Measurements from ENCODE around the gene FAM124A.

The FAM124A gene

DNA sequence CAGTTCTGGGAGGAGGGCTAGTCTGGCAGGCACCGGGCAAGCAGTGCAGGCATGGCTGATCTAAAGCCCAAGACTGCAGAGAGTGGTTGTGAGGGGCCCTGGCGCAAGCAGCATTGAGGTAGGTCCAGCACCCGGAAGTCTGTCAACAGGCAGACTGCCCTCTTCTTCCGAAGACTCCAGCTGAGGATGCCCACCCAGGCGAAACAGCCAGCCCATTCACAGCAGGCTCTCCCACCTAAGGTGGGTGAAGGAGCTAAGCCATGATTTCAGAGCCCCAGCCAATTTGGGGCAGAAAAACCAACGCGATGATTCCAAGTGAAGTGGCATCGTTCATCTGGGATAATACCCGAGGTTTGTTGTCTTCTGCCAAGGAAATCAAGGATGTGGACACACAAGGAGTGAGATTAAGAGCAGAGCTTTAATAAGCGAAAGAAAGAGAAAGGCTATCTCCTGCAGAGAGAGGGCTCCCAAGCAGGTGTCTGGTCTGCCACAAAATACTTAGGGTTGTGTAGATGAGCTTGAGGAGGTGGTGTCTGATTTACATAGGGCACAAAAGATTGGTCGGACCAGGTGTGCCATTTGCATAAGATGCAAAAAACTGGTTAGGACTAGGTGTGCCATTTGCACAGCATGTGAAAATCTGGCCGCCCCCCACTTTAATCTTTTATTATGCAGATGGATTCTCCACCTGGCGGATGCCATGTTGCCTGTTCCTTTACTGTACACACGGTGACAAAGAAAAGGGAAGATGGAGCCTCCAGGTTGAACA, 22.6 kb downstream of the FAM124A start:
- DNase-seq, result no peak

- no peak for DNase-seq
Measured at GRCh38 chr13:51245583-51245982, 23.4 kb downstream of the FAM124A start.

DNA sequence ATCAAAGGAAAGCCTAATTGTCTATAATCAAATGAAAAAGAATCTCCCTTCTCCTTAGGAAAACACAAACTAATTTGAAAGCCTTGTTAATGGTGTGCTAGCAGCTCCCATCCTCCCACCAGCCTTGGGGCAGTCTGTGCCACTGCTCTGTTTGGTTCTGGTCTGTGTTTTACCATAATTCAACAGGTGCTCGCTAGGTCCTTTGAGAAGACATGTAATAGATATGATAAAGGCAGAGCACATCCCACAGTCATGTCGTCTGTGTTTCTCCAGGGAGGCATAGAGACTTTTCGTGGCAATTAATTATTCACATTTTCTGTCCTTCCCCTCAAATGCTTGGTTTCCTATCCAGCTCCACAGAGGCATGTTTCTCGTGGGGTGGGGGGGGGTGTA, 23.8 kb downstream of the FAM124A start:
- DNase-seq, result no peak

DNA sequence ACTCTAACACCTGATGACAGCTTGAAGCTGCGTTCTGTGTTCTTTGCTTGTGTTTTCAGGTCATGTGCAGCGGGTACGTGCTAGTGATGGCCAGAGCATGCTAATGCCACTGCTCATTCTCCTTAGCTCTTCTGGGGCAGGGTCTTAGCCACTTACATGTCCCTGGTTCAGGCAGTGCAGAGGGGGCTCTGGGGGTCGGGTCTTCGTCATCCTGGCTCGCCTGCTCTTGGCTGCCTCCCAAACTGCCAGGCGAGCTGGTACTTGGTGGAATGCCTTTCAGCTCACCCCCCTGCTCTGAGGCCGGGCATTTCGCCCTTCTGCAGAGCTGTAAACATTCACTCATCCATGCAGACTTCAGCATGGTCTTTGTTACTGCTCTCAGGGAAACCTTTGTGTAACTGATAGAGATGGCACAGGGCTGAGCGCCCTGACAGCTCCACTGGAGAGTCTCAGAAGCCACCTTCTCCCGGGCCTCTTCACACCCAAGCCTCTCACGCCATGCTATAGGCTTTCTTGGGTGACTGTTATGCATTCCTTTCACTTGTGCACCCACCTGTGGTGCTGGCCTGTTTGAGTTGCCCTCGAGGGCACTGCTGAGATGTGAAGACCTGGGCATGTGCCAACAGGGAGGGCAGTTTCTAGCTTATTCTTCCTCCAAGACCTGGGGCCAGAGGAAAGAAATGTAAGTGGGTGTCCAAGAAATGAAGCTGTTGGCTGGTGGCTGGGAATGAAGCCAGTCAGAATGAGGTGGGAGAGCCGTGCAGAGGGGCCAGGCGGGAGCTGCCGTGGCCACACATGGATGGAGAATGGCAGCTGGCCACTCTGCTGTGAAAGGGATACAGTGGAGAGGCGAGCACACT, 24.4 kb downstream of the FAM124A start:
- no peak for DNase-seq

GRCh38 chr13:51249255-51249654, 27.1 kb downstream of the FAM124A start:
- DNase-seq, result no peak

DNA sequence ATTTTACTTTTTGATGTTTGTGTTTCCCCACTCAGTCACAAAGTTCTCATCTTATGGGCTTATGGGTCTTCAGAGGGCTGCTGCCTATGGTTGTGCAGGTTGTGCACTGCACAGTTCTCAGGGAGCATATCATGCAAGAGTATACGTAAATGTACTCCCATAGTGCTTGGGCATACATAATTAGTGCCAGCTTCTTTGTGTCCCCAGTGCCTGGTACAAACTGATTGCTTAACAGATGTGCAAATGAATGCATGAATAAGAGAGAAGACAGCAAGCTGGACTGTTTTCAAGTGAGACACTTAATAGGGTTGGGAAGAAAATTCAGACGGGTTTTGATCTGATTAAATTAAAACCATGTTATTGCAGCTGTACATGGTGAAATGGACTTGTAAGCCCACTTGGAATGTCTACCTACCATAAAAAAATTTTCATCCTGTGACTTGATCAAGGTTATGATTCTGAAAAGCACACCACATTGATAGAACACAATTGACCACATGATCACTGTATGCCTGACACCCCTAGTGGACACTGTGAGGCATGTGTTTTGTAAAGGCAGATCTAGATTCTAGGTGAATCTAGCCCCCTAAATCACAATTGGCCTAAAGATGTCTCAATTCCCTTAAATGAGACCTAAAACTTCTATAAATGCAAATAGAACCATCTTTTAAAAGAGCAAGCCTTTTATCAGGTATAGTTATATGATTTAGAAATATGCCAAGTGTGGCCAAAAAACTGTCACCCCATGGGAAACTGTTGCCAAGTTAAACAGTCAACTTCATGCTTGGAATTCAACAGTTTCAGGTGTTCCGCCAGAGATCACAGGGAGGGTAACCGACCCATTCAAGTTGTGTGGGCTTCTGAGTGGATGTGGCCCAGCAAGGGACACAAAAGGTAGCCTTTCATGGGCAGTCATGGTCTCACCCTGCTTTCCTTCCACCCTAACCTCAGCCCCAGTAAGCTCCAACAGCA, 27.9 kb downstream of the FAM124A start:
- DNase-seq, result no peak

- DNase-seq, result no peak
Measured at GRCh38 chr13:51251480-51251879, 29.3 kb downstream of the FAM124A start.

DNA sequence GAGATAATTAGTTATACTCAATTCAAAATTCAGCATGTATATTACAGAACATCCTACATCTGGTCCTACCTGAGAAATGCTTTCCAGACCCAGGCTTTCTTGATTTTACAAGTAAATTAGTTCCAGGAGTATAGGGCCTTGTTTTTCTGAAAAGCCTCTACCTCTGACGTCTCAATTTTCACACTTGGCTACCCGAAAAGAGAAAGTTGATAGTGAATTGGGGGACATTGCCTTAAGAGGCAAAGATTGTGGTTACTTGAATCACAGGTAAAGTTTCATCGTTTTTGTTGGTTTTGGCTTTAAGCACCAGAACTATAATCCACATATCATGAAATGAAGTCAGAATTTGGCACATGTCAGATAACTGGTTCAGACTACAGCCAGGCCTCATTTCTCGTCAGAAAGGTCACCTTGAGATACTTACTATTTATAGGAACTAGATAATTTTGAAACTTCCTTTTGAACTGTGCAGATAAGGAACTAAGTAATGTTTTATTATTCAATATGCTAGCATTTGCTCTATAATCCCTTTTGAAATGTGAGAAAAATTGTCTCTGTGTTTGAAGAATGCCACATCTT, 30.8 kb downstream of the FAM124A start:
- DNase-seq, result no peak

DNA sequence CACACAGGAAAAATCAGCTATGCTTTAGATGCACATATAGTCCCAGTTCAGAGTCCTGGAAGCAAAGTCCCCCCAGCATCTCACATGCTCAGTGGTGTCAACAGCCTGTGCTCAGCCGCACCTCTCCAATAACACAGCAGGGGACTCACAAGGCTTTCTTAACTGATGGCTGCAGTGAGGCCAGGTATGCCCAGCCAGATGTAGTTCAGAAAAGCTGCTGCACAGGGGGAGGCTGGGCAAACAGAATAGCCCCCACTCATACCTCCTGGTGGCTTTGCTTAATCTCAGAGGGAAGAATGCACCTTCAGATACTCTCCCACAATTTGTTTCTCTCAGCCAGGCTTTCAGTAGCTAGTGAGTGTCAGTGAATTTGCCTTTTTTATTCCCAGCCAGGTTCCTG, 33.4 kb downstream of the FAM124A start:
- no peak for DNase-seq

GRCh38 chr13:51257187-51257586, 35.0 kb downstream of the FAM124A start:
- DNase-seq, result no peak

DNA sequence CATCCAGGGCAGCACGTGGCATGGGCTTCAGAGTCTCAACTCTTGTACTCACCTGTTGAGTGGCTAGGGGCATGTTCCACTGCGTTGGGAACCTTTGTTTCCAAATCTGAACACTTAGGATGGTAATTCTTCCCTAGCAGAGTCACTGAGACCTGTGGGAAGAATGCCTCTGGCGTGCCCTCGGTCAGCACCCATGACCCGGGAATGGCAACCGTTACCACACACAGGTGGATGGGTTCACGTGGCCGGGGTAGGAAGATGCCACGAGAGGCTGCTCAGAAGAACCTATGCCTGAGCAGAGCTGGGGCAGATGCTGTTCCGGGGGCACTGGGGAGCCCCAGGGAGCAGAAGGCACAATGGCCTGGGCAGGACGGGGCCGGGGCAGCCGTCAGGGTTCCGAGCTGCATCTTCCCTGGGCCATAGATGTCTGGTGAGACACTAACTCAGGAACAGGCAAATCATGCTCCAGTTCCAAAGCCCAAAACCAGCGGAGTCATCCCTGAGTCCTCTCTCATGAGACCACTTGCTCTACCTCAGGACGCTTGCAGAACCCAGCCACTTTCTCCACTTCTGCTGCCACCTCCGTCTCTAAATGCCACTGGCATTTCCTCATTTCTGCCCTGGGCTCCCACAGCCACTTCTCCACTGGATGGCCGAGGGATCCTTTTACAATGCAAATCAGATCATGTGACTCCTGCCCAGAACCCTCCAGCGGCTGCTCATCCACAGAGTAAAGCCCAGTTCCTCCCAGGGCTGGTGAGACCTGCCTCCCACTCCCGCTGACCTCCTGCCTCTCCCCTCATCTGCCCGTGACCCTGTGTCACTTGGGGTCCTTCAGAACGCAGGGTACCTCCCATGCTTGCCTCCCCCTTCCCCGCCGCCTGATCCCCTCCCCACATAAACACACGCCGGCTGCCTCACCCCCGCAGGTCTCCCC, 36.7 kb downstream of the FAM124A start:
- no peak for DNase-seq

DNA sequence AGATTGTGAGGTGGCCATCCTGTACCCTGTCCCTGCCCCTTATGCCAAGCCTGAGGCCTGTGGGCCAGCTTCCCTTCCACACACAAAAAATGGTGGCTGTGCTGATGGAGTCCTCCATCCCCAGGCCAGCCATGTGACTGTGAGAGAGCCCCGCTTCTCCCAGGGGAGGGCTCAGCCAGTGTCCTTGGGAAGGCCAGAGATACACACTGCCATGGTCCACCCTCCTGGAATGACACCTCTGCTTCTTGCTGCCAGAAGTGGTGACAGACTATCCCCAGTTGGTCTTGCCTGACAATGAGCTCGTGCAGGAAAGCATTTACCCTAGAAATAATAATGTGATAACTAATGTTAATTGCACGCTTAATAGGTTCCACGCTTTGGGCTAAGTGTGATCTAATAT, 38.0 kb downstream of the FAM124A start:
- DNase-seq, result no peak

DNA sequence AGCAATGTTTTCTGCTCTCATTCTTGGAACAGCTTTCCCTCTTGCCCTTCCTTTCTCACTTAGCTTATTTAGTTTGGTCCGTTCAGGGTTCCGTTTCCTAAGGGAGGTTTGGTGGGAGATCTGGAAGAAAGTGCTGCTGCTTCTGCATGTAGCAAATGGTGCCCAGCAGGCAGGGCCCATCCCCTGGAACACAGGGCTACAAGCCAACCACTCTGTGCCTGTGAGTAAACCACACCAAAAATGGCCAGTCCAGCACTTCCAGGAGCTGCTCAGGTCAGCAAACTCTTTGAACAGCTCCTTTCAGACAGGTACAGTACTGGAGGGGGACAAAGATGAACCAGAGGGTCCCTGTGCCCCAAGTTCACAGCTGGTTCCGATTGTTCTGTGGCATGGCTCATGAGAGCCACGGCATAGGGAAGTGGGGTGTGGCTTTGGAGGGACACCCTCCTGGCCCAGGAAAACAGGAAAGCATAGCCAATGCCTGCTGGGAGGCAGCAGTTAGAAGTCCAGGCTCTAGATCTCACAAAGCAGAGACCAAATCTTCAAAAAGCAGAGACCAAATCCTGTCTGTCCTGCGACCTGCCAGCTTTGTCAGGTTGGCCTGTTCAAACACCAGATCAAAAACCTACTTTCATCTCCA, 39.5 kb downstream of the FAM124A start:
- DNase-seq, result no peak

DNA sequence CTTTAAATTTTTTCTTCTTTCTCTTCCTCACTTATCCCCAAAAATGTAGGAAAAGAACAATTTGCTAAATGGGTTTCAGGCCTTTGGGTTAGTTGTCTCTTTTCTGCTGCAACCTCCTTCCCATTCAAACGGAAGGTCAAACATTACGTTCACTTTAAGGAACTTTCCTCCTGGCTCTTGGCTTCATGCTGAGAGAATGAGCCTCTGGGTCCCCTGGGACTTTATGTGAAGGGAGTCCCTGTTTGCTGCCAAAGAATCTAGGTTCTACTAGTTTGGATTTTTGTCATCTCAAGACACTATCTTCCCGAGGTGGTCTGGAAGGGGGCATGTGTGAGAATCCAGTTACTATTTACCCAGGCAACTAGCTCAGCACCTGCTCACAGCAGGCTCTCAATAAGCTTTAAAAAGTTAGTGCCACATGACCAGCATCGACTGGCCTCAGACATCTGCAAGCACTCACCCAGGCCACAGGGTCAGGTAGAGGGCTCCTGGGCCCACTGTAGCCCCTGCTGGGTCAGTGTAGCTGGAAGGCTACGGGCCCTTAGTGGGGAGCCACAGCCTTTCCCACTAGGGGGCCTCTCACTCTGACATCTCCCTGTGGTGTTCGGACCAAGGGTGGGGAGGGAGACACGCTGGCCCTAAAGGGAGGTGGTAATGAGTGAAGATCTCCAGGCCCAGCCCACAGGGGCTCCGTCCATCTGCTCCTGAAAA, 40.5 kb downstream of the FAM124A start:
- DNase-seq, result no peak

GRCh38 chr13:51266642-51267041, 44.4 kb downstream of the FAM124A start:
- DNase-seq, result no peak

DNA sequence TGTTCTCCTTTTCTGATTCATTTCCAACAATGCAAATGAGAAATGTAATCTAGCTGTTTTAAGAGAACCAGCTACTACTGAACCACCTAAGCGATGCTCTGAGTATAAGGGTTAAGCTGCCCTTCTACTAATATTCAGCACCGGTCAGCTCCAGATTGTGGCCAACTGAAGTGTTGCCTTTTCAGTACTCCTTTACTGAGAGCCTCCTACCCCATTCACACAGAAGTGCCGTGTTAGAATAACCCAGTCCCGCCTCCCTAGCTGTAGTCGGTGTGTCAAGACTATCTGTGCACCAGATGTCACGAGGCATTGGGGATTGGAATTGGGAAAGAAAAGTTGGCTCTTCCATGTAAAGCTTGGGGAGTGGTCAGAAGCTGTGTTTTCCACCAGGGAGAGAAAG, 45.4 kb downstream of the FAM124A start:
- no peak for DNase-seq

DNA sequence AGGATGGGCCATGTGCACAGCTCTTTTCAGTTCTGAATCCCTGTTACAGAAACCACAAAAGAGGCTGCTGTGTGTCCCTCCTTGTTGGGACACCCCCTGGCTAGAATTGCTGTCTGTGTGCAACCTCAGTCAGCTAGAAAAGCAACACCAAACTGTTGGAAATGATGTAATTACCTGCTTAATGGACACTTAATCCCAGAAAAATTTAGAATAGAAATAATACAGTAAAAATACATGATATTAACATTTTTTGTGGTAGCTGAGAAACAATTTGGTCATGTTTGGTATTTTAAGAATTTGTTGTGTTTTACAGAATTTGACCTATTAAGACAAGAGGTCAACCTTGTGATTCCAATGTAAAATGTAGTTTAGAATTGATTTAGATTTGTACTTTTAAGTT, 46.8 kb downstream of the FAM124A start:
- no peak for DNase-seq

GRCh38 chr13:51270623-51271415, 48.6 kb downstream of the FAM124A start:
- DNase-seq, result no peak

DNA sequence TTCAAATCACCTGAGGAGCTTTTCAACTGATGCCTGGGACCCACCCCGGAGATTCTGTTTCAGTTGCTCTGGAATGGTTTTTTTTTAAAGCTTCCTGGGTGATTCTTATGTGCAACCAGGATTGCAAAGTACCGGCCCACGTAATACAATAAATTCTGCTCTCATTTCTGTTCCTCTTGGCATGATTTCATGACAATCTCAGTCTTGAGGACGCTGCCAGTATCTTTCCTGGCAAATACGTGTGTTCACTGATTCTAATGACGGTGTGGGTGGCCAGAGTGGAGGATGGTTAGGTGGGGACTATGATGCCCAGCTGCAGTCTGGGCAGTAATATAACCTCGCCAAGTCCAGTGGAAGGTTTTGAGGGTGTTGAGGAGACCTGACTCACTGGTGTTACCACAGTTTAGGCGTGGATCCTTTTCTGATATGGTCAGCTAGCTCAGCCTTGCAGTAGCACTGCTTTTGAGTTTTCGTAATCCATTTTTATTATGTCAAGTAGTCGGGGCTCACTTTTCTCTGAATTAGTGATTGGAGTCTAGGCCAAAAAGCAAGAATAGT, 49.4 kb downstream of the FAM124A start:
- DNase-seq, result no peak
